ENCODE results near the gene FOLR1.

- TF ChIP-seq CTCF (conservative IDR thresholded peaks at IDR 0.05; ENCODE audit: low read depth, low read length) (no peak), MXI1 (IDR thresholded peaks at IDR 0.05; ENCODE audit: borderline replicate concordance, low read depth, low read length) (no peak), POLR2A (IDR thresholded peaks at IDR 0.05; ENCODE audit: low read depth, low read length) (no peak), RFX5 (IDR thresholded peaks at IDR 0.05; ENCODE audit: low read depth, low read length) (no peak), SMC3 (IDR thresholded peaks at IDR 0.05; ENCODE audit: low read depth, low read length) (no peak), MAZ (IDR thresholded peaks at IDR 0.05; ENCODE audit: borderline replicate concordance, low read depth, low read length) (no peak), FOS (IDR thresholded peaks at IDR 0.05; ENCODE audit: low read depth, low read length) (no peak), CEBPB (IDR thresholded peaks at IDR 0.05; ENCODE audit: low read depth, low read length) (peak; percentile 76), MAFK (IDR thresholded peaks at IDR 0.05; ENCODE audit: low read depth, low read length) (no peak), CHD1 (IDR thresholded peaks at IDR 0.05; ENCODE audit: low read depth, low read length) (no peak)
- TF ChIP-seq, protein P1, sequence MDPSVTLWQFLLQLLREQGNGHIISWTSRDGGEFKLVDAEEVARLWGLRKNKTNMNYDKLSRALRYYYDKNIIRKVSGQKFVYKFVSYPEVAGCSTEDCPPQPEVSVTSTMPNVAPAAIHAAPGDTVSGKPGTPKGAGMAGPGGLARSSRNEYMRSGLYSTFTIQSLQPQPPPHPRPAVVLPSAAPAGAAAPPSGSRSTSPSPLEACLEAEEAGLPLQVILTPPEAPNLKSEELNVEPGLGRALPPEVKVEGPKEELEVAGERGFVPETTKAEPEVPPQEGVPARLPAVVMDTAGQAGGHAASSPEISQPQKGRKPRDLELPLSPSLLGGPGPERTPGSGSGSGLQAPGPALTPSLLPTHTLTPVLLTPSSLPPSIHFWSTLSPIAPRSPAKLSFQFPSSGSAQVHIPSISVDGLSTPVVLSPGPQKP (IDR thresholded peaks at IDR 0.05; ENCODE audit: borderline replicate concordance, low read depth, low read length), result no peak
These were observed 47.0 kb upstream of the FOLR1 start for GRCh38 chr11:72144807-72145565.

Data from IMR-90 (cell line).